ENCODE data around the gene QRICH2.
A peak's percentile ranks its signal among the peaks of the same experiment; 100 is the strongest.
"Not testable (repeated sequence)": the region's sequence is repeated elsewhere in the genome, so short reads cannot be mapped to it uniquely, and the experiment has no call there.

The QRICH2 gene

GRCh38 chr17:76244721-76245120, 63.4 kb downstream of the QRICH2 start:
- DNase-seq: not testable (repeated sequence)

- DNase-seq: no peak
These were observed 64.0 kb downstream of the QRICH2 start for GRCh38 chr17:76243826-76244679.

GRCh38 chr17:76241691-76242255, 66.3 kb downstream of the QRICH2 start:
- no peak for DNase-seq

- DNase-seq: no peak
These were observed 66.9 kb downstream of the QRICH2 start for GRCh38 chr17:76241204-76241538.

- peak; percentile 43 for DNase-seq
These were observed 67.4 kb downstream of the QRICH2 start, which contains the start of gene RNF157 for GRCh38 chr17:76240461-76241203. Gene RNF157, minus strand, starts transcription at chr17:76240493. Its CDS starts 253 bp downstream, at chr17:76240240.

- DNase-seq: no peak
These were observed 68.4 kb downstream of the QRICH2 start for GRCh38 chr17:76239538-76240274.

- DNase-seq: no peak
These were observed 69.1 kb downstream of the QRICH2 start for GRCh38 chr17:76238847-76239537.

- no peak for DNase-seq
These were observed 70.2 kb downstream of the QRICH2 start for GRCh38 chr17:76237859-76238313.

GRCh38 chr17:76236603-76237002, 71.5 kb downstream of the QRICH2 start:
- no peak for DNase-seq

GRCh38 chr17:76235883-76236282, 72.2 kb downstream of the QRICH2 start:
- DNase-seq: no peak

GRCh38 chr17:76234354-76234679, 73.8 kb downstream of the QRICH2 start:
- DNase-seq: no peak

GRCh38 chr17:76233588-76234353, 74.3 kb downstream of the QRICH2 start:
- DNase-seq: no peak

GRCh38 chr17:76232342-76232741, 75.7 kb downstream of the QRICH2 start:
- no peak for DNase-seq

- DNase-seq: not testable (repeated sequence)
These were observed 81.3 kb downstream of the QRICH2 start for GRCh38 chr17:76226749-76227148.

GRCh38 chr17:76225373-76226086, 82.5 kb downstream of the QRICH2 start:
- peak; percentile 31 for DNase-seq

Data from NCI-H2227 treated with DMSO at 0.1 percent for 48 hours (cell line).